Renal pelvis (tissue), 12 donors: ENCODE data around the gene FOXE1. TPM values are rescaled to one million over a fixed set of nuclear protein-coding genes. Genes with fewer than 3 reads are reported as not detected.

Experiments
- DNase-seq: peaks from one replicate; pipeline ENCODE4 v3.0.0-alpha.2; 2013
- long read RNA-seq, 16 experiments: transcript quantifications; one replicate each; lab custom pipeline, GENCODE V29; 2026
- polyA plus RNA-seq, 3 donors: library from polyadenylated mRNA; unstranded; fragments of 120-200 nt; gene quantifications; one replicate each; pipeline ENCODE4 v1.2.1, GENCODE V29; 2013; ENCODE audit not compliant: insufficient read length in 3 of 3

FOXE1 gene
- under 1 TPM in 1 of 3 donors, not detected in 2; 0.03 TPM for polyA plus RNA-seq
- long read RNA-seq, donor 1: 0 reads
- long read RNA-seq, donor 2: 0 reads
- long read RNA-seq, donor 3: 0 reads
- long read RNA-seq, donor 4: 0 reads
- long read RNA-seq, donor 5: 0 reads
- long read RNA-seq, donor 6: 0 reads
- long read RNA-seq, donor 7: 0 reads
- long read RNA-seq, donor 8: 0 reads
- long read RNA-seq, donor 9: 0 reads
- long read RNA-seq, donor 10: 0 reads
- long read RNA-seq, donor 11: 0 reads
- long read RNA-seq, donor 12: 0 reads
- long read RNA-seq, donor 13: 0 reads
- long read RNA-seq, donor 14: 0 reads
- long read RNA-seq, donor 15: 0 reads
- long read RNA-seq, donor 16: 0 reads

GRCh38 chr9:97853056-97853843, at the start of gene FOXE1:
TSS of gene FOXE1 (plus strand) at chr9:97853226. CDS start at chr9:97853915, 689 bp downstream.
- DNase-seq: no peak

- no peak for DNase-seq
These were observed 49.0 kb upstream of the FOXE1 start for GRCh38 chr9:97804059-97804365.

- DNase-seq: no peak
These were observed 46.3 kb upstream of the FOXE1 start for GRCh38 chr9:97806721-97807120.

- DNase-seq: no peak
These were observed 45.3 kb upstream of the FOXE1 start for GRCh38 chr9:97807681-97808080.

GRCh38 chr9:97808415-97808814, 44.6 kb upstream of the FOXE1 start:
- no peak for DNase-seq

GRCh38 chr9:97808972-97809371, 44.1 kb upstream of the FOXE1 start:
- peak; percentile 33 for DNase-seq

GRCh38 chr9:97809666-97810344, 43.2 kb upstream of the FOXE1 start:
- DNase-seq: no peak

- no peak for DNase-seq
These were observed 41.3 kb upstream of the FOXE1 start for GRCh38 chr9:97811533-97812246.

GRCh38 chr9:97812247-97812543, 40.8 kb upstream of the FOXE1 start:
- DNase-seq: no peak

- DNase-seq: no peak
These were observed 40.0 kb upstream of the FOXE1 start for GRCh38 chr9:97813072-97813471.

GRCh38 chr9:97819735-97820134, 33.3 kb upstream of the FOXE1 start:
- no peak for DNase-seq

- DNase-seq: no peak
These were observed 32.7 kb upstream of the FOXE1 start for GRCh38 chr9:97820373-97820772.

GRCh38 chr9:97830884-97831829, 21.9 kb upstream of the FOXE1 start:
- DNase-seq: no peak

GRCh38 chr9:97831843-97832636, 21.0 kb upstream of the FOXE1 start:
- no peak for DNase-seq

GRCh38 chr9:97840521-97840920, 12.5 kb upstream of the FOXE1 start:
- DNase-seq: no peak

- DNase-seq: no peak
These were observed 10.1 kb upstream of the FOXE1 start for GRCh38 chr9:97842960-97843359.

GRCh38 chr9:97845130-97845529, 7.9 kb upstream of the FOXE1 start:
- no peak for DNase-seq

- no peak for DNase-seq
These were observed 7.3 kb upstream of the FOXE1 start for GRCh38 chr9:97845763-97846162.

- DNase-seq: no peak
These were observed 6.7 kb upstream of the FOXE1 start for GRCh38 chr9:97846347-97846746.

GRCh38 chr9:97847474-97848214, 5.4 kb upstream of the FOXE1 start:
- DNase-seq: no peak
